Neural cell (in vitro differentiated cells): ENCODE data around the gene AFAP1. TPM values are rescaled to one million over a fixed set of nuclear protein-coding genes. Genes with fewer than 3 reads are reported as not detected.

ENCODE experiments used
- H2AFZ ChIP-seq: fragments of 200-600, 300-800 bp; sonication (generic), shearing (Covaris generic); 2 replicates; pipeline ENCODE4 v1.6.0; 2014; ENCODE audit warnings: low read depth, mild to moderate bottlenecking, antibody characterized with exemption, low read length, moderate library complexity
- H3F3A ChIP-seq: fragments of 200-600 bp; shearing (Covaris generic); 2 replicates; pipeline ENCODE4 v1.6.1; 2016; ENCODE audit warnings: mild to moderate bottlenecking, moderate library complexity, mixed read lengths, antibody characterized with exemption, low read length; ENCODE audit not compliant: insufficient read depth, poor library complexity, severe bottlenecking
- H3K27ac ChIP-seq: fragments of 200-600, 300-800 bp; sonication (generic), shearing (Covaris generic); 2 replicates; pipeline ENCODE4 v1.5.1; 2014; ENCODE audit warnings: mild to moderate bottlenecking, low read length, moderate library complexity
- H3K27me3 ChIP-seq: fragments of 300-800, 200-600 bp; sonication (generic), shearing (Covaris generic); 2 replicates; pipeline ENCODE4 v1.6.0; 2014; ENCODE audit warnings: mild to moderate bottlenecking, low read depth, low read length, moderate library complexity; ENCODE audit not compliant: insufficient read depth
- H3K36me3 ChIP-seq: fragments of 300-800, 200-600 bp; sonication (generic), shearing (Covaris generic); 2 replicates; pipeline ENCODE4 v1.5.1; 2014; ENCODE audit warnings: mild to moderate bottlenecking, antibody characterized with exemption, low read length, moderate library complexity; ENCODE audit not compliant: insufficient read depth
- H3K4me2 ChIP-seq: fragments of 300-800, 200-600 bp; sonication (generic), shearing (Covaris generic); 2 replicates; pipeline ENCODE4 v1.6.0; 2014; ENCODE audit warnings: mild to moderate bottlenecking, low read length
- H3K4me3 ChIP-seq: fragments of 300-800, 200-600 bp; sonication (generic), shearing (Covaris generic); 2 replicates; pipeline ENCODE4 v1.5.1; 2014; ENCODE audit warnings: mild to moderate bottlenecking, low read length, moderate library complexity
- H3K79me2 ChIP-seq: fragments of 200-600 bp; shearing (Covaris generic); replicated peaks from 2 replicates; pipeline ENCODE4 v1.6.0; 2014; ENCODE audit warnings: mild to moderate bottlenecking, low read length, moderate library complexity; ENCODE audit not compliant: insufficient read depth
- H3K9ac ChIP-seq: fragments of 300-800, 200-600 bp; sonication (generic), shearing (Covaris generic); 2 replicates; pipeline ENCODE4 v1.6.1; 2016; ENCODE audit warnings: mild to moderate bottlenecking, low read length, mixed read lengths
- H3K9me2 ChIP-seq: fragments of 200-600 bp; shearing (Covaris generic); 2 replicates; pipeline ENCODE4 v1.6.1; 2016; ENCODE audit warnings: mild to moderate bottlenecking, low read length, mixed read lengths; ENCODE audit not compliant: insufficient read depth
- H3K9me3 ChIP-seq: fragments of 200-600, 300-800 bp; sonication (generic), shearing (Covaris generic); 2 replicates; pipeline ENCODE4 v1.6.1; 2016; ENCODE audit warnings: mild to moderate bottlenecking, mixed run types, low read length, moderate library complexity, mixed read lengths
- H4K20me1 ChIP-seq: fragments of 200-600 bp; shearing (Covaris generic); 2 replicates; pipeline ENCODE4 v1.6.1; 2016; ENCODE audit warnings: mild to moderate bottlenecking, mixed run types; ENCODE audit not compliant: insufficient read depth
- CTCF ChIP-seq: fragments of 450-650 bp; IDR thresholded peaks from 2 replicates; pipeline ENCODE4 v1.5.1; 2014; ENCODE audit warnings: antibody characterized with exemption, mild to moderate bottlenecking, moderate library complexity; ENCODE audit not compliant: poor library complexity, severe bottlenecking
- EP300 ChIP-seq: fragments of 450-650 bp; conservative IDR thresholded peaks from 2 replicates; pipeline ENCODE4 v1.6.1; 2014; ENCODE audit warnings: antibody characterized with exemption, mild to moderate bottlenecking, moderate library complexity; ENCODE audit not compliant: poor library complexity, severe bottlenecking
- EZH2 ChIP-seq: fragments of 200-600, 300-800 bp; shearing (Covaris generic), sonication (generic); IDR thresholded peaks from 2 replicates; pipeline ENCODE4 v1.6.1; 2014; ENCODE audit warnings: antibody characterized with exemption, low read length, borderline replicate concordance, mild to moderate bottlenecking; ENCODE audit not compliant: insufficient read depth, poor library complexity, severe bottlenecking
- MXI1 ChIP-seq: fragments of 450-650 bp; conservative IDR thresholded peaks from 2 replicates; pipeline ENCODE4 v1.6.1; 2014; ENCODE audit warnings: antibody characterized with exemption, mild to moderate bottlenecking; ENCODE audit not compliant: poor library complexity, severe bottlenecking
- POLR2AphosphoS5 ChIP-seq: IDR thresholded peaks from 2 replicates; pipeline ENCODE4 v1.6.1; 2012
- RAD21 ChIP-seq: fragments of 450-650 bp; conservative IDR thresholded peaks from 2 replicates; pipeline ENCODE4 v1.6.1; 2014; ENCODE audit warnings: antibody characterized with exemption, mild to moderate bottlenecking, moderate library complexity
- REST ChIP-seq: IDR thresholded peaks from 2 replicates; pipeline ENCODE4 v1.6.1; 2012; ENCODE audit warnings: borderline replicate concordance
- SMC3 ChIP-seq: fragments of 450-650 bp; conservative IDR thresholded peaks from 2 replicates; pipeline ENCODE4 v1.6.1; 2014; ENCODE audit warnings: antibody characterized with exemption, mild to moderate bottlenecking, moderate library complexity; ENCODE audit not compliant: poor library complexity
- TAF1 ChIP-seq: IDR thresholded peaks from 2 replicates; pipeline ENCODE4 v1.6.1; 2012; ENCODE audit warnings: low read depth
- polyA plus RNA-seq: library from polyadenylated mRNA; depleted of rRNA; stranded (reverse); fragments of >200 nt; gene quantifications from 2 replicates; pipeline ENCODE4 v1.2.3, GENCODE V29; 2014

AFAP1 gene
- polyA plus RNA-seq, 1 donor from 2014 or later: 38.9 TPM

GRCh38 chr4:7862561-7863192 lies 77.0 kb downstream of the AFAP1 start:
- H3K9ac ChIP-seq: no peak overlapping the region
- peaks cover 5% of the 10 kb centered on the region for H3K79me2 ChIP-seq
- H3K4me2 ChIP-seq: no peak overlapping the region
- no peaks in the 10 kb centered on the region for H4K20me1 ChIP-seq
- H3K27me3 ChIP-seq: no peaks in the 10 kb centered on the region
- no peaks in the 10 kb centered on the region for H3K9me2 ChIP-seq
- no peak overlapping the region for H3K4me3 ChIP-seq
- H2AFZ ChIP-seq: no peak overlapping the region
- H3K9me3 ChIP-seq: no peaks in the 10 kb centered on the region
- H3F3A ChIP-seq: no peaks in the 10 kb centered on the region
- no peak overlapping the region for H3K27ac ChIP-seq
- H3K36me3 ChIP-seq: no peaks in the 10 kb centered on the region
- TF ChIP-seq MXI1: no peak
- no peak for TF ChIP-seq CTCF
- no peak for TF ChIP-seq TAF1
- no peak for TF ChIP-seq POLR2AphosphoS5
- TF ChIP-seq REST: no peak
- TF ChIP-seq RAD21: no peak
- no peak for TF ChIP-seq EZH2
- TF ChIP-seq SMC3: no peak
- no peak for TF ChIP-seq EP300

- no peak overlapping the region for H3K4me3 ChIP-seq
- TF ChIP-seq EZH2: no peak
- TF ChIP-seq CTCF: no peak
- TF ChIP-seq SMC3: no peak
- no peak for TF ChIP-seq TAF1
- TF ChIP-seq MXI1: no peak
- TF ChIP-seq EP300: no peak
- TF ChIP-seq REST: no peak
- TF ChIP-seq POLR2AphosphoS5: no peak
- no peak for TF ChIP-seq RAD21
- no peaks in the 10 kb centered on the region for H4K20me1 ChIP-seq
These were observed 78.2 kb downstream of the AFAP1 start for GRCh38 chr4:7861440-7861881.

More at GRCh38 chr4:7861440-7861881, 78.2 kb downstream of the AFAP1 start:
- Histone ChIP-seq H3K79me2 (peaks cover 5% of the 10 kb centered on the region), H3F3A (no peaks in the 10 kb centered on the region), H3K36me3 (no peaks in the 10 kb centered on the region), H3K27me3 (no peaks in the 10 kb centered on the region), H3K9me2 (no peaks in the 10 kb centered on the region), H3K9me3 (no peaks in the 10 kb centered on the region), H3K4me2 (no peak overlapping the region), H2AFZ (no peak overlapping the region), H3K27ac (no peak overlapping the region), H3K9ac (no peak overlapping the region)
